PC-9 (cell line): ENCODE results near the gene LCK. TPM values are rescaled to one million over a fixed set of nuclear protein-coding genes. Genes with fewer than 3 reads are reported as not detected.

Experiments used
- BruUV-seq: library from RNA; stranded (reverse); fragments of 400-500 nt; replicated peaks from 2 replicates; lab custom pipeline; 2021; lab: Mats Ljungman, UMichigan
- CTCF ChIA-PET: fragments of 300-600 bp; sonication (Branson Sonifier 250); formaldehyde crosslinking; loops from one replicate; lab custom pipeline; 2022; ENCODE audit warnings: antibody characterized with exemption; lab: Charles Lee
- POLR2A ChIA-PET: fragments of 300-600 bp; sonication (Branson Sonifier 250); formaldehyde crosslinking; loops from one replicate; lab custom pipeline; 2022; ENCODE audit warnings: antibody characterized with exemption; ENCODE audit not compliant: unreplicated experiment; lab: Charles Lee
- DNase-seq, 2 experiments: peaks; one replicate each; pipeline versions ENCODE4 v3.0.0 to v3.0.0-alpha.2; 2015 to 2022; ENCODE audit warnings: mixed read lengths in 1 of 2
- H2AFZ ChIP-seq: fragments of 200-600 bp; sonication (generic); 2 replicates; pipeline ENCODE4 v1.8.1; 2017; ENCODE audit warnings: antibody characterized with exemption
- H3F3A ChIP-seq: fragments of 200-600 bp; sonication (generic); 2 replicates; pipeline ENCODE4 v1.8.1; 2017; ENCODE audit warnings: antibody characterized with exemption, mild to moderate bottlenecking, low read depth; ENCODE audit not compliant: insufficient read depth
- H3K27ac ChIP-seq: fragments of 200-600 bp; sonication (generic); 2 replicates; pipeline ENCODE4 v1.6.1; 2016; ENCODE audit warnings: mixed run types
- H3K27me3 ChIP-seq: fragments of 200-600 bp; sonication (generic); 2 replicates; pipeline ENCODE4 v1.6.1; 2016; ENCODE audit warnings: low read depth, mixed run types; ENCODE audit not compliant: insufficient read depth
- H3K36me3 ChIP-seq: fragments of 200-600 bp; sonication (generic); 2 replicates; pipeline ENCODE4 v1.6.1; 2016; ENCODE audit warnings: low read depth, mixed run types
- H3K4me1 ChIP-seq: fragments of 200-600 bp; sonication (generic); replicated peaks from 2 replicates; pipeline ENCODE4 v1.6.1; 2016; ENCODE audit warnings: mixed run types; ENCODE audit not compliant: insufficient read depth
- H3K4me2 ChIP-seq: fragments of 200-600 bp; sonication (generic); 2 replicates; pipeline ENCODE4 v1.6.1; 2017; ENCODE audit warnings: mixed run types
- H3K4me3 ChIP-seq: fragments of 200-600 bp; sonication (generic); 2 replicates; pipeline ENCODE4 v1.6.1; 2016; ENCODE audit warnings: mixed run types
- H3K79me2 ChIP-seq: fragments of 200-600 bp; sonication (generic); 2 replicates; pipeline ENCODE4 v1.6.1; 2017; ENCODE audit warnings: low read depth, mixed run types
- H3K9me2 ChIP-seq: fragments of 200-600 bp; sonication (generic); 2 replicates; pipeline ENCODE4 v1.8.1; 2017; ENCODE audit warnings: mild to moderate bottlenecking; ENCODE audit not compliant: insufficient read depth
- H3K9me3 ChIP-seq: fragments of 200-600 bp; sonication (generic); 2 replicates; pipeline ENCODE4 v1.8.1; 2016; ENCODE audit warnings: low read depth; ENCODE audit not compliant: insufficient read depth
- H4K20me1 ChIP-seq: fragments of 200-600 bp; sonication (generic); 2 replicates; pipeline ENCODE4 v1.8.1; 2017; ENCODE audit not compliant: insufficient read depth
- CTCF ChIP-seq: fragments of 200-600 bp; sonication (generic); conservative IDR thresholded peaks from 2 replicates; pipeline ENCODE4 v1.6.1; 2017; ENCODE audit warnings: mixed run types, antibody characterized with exemption, mild to moderate bottlenecking, moderate library complexity
- EZH2 ChIP-seq: fragments of 200-600 bp; sonication (generic); IDR thresholded peaks from 2 replicates; pipeline ENCODE4 v1.8.0; 2017; ENCODE audit warnings: antibody characterized with exemption, low read depth
- intact Hi-C: fragments of 100-400 bp; cut with micrococcal nuclease; formaldehyde crosslinking; loops from one replicate; pipeline ENCODE4 v1.10.0; 2022; ENCODE audit not compliant: unreplicated experiment
- total RNA-seq: library from RNA; stranded (reverse); gene quantifications from 2 replicates; pipeline ENCODE4 v1.2.3, GENCODE V29; 2021

Gene LCK
- total RNA-seq, 1 experiment from 2014 or later: 2.0 TPM

- ChIA-PET POLR2A (no interaction called here), CTCF (no interaction called here)
- Histone ChIP-seq H3K27ac (no peak overlapping the region), H3K36me3 (peaks cover 25% of the 10 kb centered on the region), H3K9me2 (no peaks in the 10 kb centered on the region), H3K79me2 (peaks cover 57% of the 10 kb centered on the region), H3K4me1 (no peaks in the 10 kb centered on the region), H2AFZ (no peak overlapping the region), H3K27me3 (no peaks in the 10 kb centered on the region), H3K9me3 (no peaks in the 10 kb centered on the region), H4K20me1 (peaks cover 10% of the 10 kb centered on the region; the same call in 1 of the 2 replicates), H3K4me2 (no peak overlapping the region), H3K4me3 (no peak overlapping the region), H3F3A (no peaks in the 10 kb centered on the region; the same call in 1 of the 2 replicates)
- intact Hi-C loops: no loop called here
- TF ChIP-seq CTCF (no peak), EZH2 (no peak)
- no peak for DNase-seq
- no TSS peak for BruUV-seq
These were observed 48.3 kb downstream of the LCK start for GRCh38 chr1:32299327-32299726.

- no peaks in the 10 kb centered on the region for H3K9me3 ChIP-seq
- ChIA-PET CTCF (no interaction called here), POLR2A (no interaction called here)
- no peak overlapping the region for H2AFZ ChIP-seq
- no peak for DNase-seq
- peaks cover 10% of the 10 kb centered on the region; the same call in 1 of the 2 replicates for H3K4me1 ChIP-seq
- no peaks in the 10 kb centered on the region for H3K9me2 ChIP-seq
- BruUV-seq: no TSS peak
- peaks cover 56% of the 10 kb centered on the region for H3K79me2 ChIP-seq
- TF ChIP-seq EZH2 (no peak), CTCF (no peak)
- intact Hi-C loops: no loop called here
- H4K20me1 ChIP-seq: peaks cover 11% of the 10 kb centered on the region; the same call in 1 of the 2 replicates
- no peak overlapping the region for H3K27ac ChIP-seq
- H3K27me3 ChIP-seq: no peaks in the 10 kb centered on the region
- no peak overlapping the region for H3K4me2 ChIP-seq
- no peak overlapping the region for H3K4me3 ChIP-seq
- H3F3A ChIP-seq: peaks cover 16% of the 10 kb centered on the region; the same call in 1 of the 2 replicates
- H3K36me3 ChIP-seq: peaks cover 40% of the 10 kb centered on the region
These were observed 52.3 kb downstream of the LCK start for GRCh38 chr1:32303358-32303757.

- BruUV-seq: no TSS peak
- Histone ChIP-seq H3K9me2 (no peaks in the 10 kb centered on the region), H2AFZ (no peak overlapping the region), H3K27me3 (no peaks in the 10 kb centered on the region), H4K20me1 (peaks cover 11% of the 10 kb centered on the region; the same call in 1 of the 2 replicates), H3K9me3 (no peaks in the 10 kb centered on the region), H3K79me2 (peaks cover 56% of the 10 kb centered on the region), H3K4me1 (peaks cover 10% of the 10 kb centered on the region; the same call in 1 of the 2 replicates), H3K36me3 (peaks cover 40% of the 10 kb centered on the region), H3F3A (peaks cover 16% of the 10 kb centered on the region; the same call in 1 of the 2 replicates), H3K4me2 (no peak overlapping the region), H3K4me3 (no peak overlapping the region), H3K27ac (no peak overlapping the region)
- intact Hi-C loops: no loop called here
- TF ChIP-seq CTCF (no peak), EZH2 (no peak)
- ChIA-PET CTCF (no interaction called here), POLR2A (no interaction called here)
- no peak for DNase-seq
These were observed 53.0 kb downstream of the LCK start for GRCh38 chr1:32303997-32304622.
